SH-SY5Y (cell line): ENCODE data around the gene ESRRA.

Experiments
- GATA2 ChIP-seq: IDR thresholded peaks from 2 replicates; pipeline ENCODE4 v1.6.1; 2011; ENCODE audit warnings: mild to moderate bottlenecking, low read depth, low read length
- GATA3 ChIP-seq: IDR thresholded peaks from 2 replicates; pipeline ENCODE4 v1.6.1; 2011; ENCODE audit warnings: low read depth, mild to moderate bottlenecking, low read length, moderate library complexity

DNA sequence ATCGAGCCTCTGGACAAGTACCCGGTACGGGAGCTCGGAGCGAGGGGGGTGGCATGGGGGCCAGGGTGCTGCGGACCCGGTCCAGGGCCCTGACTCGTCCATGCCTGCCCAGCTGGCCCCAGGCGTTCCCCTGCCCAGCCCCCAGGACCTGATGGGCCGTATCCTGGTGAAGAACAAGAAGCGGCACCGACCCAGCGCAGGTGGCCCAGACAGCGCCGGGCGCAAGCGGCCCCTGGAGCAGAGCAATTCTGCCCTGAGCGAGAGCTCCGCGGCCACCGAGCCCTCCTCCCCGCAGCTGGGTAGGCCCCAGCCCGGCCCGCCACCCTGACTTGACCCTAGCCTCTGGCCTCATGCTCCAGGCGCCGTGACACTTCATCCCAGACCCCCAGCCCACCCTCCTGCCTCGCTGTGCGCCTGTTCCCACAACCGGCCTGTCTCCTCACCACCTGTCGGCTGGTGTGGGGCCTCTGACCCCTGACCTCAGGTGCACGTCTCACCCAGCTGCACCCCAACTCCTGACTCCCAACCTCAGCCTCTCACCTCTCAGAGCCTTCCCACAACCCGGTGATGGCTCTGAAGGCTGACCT, 46.3 kb upstream of the ESRRA start:
- TF ChIP-seq GATA2 (no peak), GATA3 (no peak)
